Amygdala (tissue), 56 donors: ENCODE results near the gene OTOGL.
"Not testable (repeated sequence)": the region's sequence is repeated elsewhere in the genome, so short reads cannot be mapped to it uniquely, and the experiment has no call there.

Experiments used
- DNase-seq, 56 donors: peaks; one replicate each; lab custom pipeline; 2025; lab: John Stamatoyannopoulos, UW

OTOGL gene, protein sequence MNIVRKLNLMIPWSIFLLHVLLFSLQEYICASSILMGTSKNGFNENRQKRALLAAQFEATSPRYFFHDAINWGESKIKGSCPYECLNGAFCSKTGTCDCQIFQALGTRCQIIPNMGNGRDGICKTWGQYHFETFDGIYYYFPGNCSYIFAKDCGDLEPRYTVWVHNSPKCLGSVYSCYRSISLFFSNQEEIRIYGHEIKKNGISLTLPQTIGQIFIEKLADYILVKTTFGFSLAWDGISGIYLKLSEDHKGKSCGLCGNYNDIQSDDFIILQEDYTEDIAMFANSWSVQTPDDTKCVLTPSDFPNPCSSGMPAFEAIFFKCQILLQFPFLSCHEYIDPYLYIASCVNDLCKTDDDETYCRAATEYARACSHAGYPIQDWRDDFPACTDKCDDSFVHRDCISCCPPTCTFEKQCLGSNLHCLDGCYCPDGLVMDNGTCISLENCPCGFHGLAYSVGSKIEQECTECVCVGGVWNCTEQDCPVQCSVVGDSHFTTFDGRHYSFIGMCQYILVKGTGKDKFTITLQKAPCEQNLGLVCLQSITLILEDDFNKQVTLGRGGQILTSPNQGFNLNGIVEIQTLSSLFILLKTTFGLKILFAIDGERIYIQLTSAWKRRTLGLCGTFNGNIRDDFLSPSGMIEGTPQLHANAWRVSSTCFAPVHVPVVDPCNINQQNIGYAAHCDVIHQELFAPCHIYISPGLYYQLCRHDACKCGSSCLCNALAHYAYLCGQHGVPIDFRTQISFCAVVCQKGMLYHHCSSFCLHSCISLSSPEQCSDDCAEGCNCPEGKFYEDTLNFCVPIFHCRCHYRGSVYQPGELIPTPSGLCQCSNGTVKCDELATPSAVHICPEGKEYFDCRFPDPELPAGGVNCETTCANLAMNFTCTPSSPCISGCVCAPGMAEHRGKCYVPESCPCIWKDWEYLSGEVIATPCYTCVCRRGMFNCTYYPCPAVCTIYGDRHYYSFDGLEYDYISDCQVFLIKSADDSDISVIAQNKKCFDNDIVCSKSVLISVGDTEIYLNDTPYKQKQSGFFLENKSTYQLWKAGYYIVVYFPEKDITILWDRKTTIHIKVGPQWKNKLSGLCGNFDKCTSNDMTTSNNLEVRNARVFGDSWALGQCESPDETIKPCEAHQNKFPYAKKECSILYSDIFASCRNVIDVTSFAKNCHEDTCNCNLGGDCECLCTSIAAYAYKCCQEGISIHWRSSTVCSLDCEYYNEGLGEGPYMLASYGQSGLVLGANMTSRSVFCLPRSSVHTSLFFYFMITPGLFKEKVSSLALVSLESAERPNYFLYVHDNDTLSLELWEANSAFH (N-terminal part only)

GRCh38 chr12:80099259-80099658, at the start of gene OTOGL:
TSS of gene OTOGL (plus strand) at chr12:80099537. CDS start at chr12:80209432, 109,895 bp downstream.
- no peak for DNase-seq

GRCh38 chr12:80050236-80050635, 49.1 kb upstream of the OTOGL start:
- no peak for DNase-seq

GRCh38 chr12:80053051-80053790, 46.1 kb upstream of the OTOGL start:
- peak in 24 of 56 donors; percentile 4 to 50 (median 16) for DNase-seq

DNA sequence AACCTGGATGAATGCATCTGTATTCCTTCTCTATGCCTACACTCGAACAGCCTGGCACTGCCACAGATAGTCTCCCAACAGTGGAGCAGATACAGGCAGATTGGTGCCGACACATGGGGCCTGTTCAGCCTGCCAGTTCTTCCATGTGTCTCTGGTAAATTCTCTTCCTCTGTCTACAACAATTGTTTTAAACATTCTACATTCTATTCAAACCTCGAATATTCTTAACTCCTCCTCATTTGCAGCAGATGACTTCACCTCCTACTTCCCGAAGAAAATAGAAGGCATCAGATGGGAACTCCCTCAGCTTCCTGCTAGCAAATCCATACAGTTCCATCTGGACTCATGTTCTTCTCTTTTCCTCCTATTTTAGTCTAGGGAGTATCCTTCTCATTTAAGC, 43.1 kb upstream of the OTOGL start:
- peak in 13 of 56 donors; percentile 1 to 53 (median 10) for DNase-seq

GRCh38 chr12:80056845-80057244, 42.5 kb upstream of the OTOGL start:
- peak in 1 of 56 donors; percentile 3 for DNase-seq

GRCh38 chr12:80058586-80058985, 40.8 kb upstream of the OTOGL start:
- no peak for DNase-seq

DNA sequence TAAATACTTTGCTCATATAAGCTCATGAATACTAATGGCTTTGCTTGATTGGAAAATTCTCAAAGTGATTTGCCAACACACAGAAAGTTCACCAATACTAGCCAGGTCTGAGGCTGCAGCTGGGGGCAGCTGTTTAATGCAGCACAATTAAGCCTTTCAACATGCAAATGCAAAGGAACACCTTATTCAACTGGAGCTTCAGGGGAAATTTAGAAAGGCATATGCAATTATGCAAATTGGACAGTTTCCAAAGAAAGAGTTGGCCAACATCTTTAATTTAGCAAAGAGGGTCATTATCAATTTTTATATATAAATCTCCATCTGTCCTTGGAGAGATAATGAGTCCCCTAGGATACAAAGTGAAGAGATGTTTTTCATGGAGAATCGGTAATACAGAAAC, 40.2 kb upstream of the OTOGL start:
- DNase-seq = peak in 2 of 56 donors; percentile 2 to 6

GRCh38 chr12:80059875-80060274, 39.5 kb upstream of the OTOGL start:
- DNase-seq = no peak

DNA sequence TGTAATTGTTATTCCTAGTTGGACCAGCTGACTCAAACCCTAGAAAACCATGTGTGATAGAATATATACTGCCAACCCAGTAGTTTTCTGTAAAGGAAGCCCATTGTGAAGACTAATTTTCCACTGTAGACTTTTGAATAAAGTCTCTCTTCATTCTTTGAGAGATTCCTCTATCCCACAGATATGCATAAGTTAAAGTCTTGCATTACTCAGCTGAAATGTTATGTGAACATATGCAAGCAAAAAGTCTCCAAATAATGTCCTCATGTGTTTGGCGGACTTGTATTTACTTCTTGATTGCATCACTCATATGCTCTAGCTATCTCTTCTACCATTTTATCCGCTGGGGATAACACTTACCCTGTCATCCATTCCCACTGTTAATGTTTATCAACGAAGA, 35.1 kb upstream of the OTOGL start:
- no peak for DNase-seq

GRCh38 chr12:80064951-80065350, 34.4 kb upstream of the OTOGL start:
- no peak for DNase-seq

DNA sequence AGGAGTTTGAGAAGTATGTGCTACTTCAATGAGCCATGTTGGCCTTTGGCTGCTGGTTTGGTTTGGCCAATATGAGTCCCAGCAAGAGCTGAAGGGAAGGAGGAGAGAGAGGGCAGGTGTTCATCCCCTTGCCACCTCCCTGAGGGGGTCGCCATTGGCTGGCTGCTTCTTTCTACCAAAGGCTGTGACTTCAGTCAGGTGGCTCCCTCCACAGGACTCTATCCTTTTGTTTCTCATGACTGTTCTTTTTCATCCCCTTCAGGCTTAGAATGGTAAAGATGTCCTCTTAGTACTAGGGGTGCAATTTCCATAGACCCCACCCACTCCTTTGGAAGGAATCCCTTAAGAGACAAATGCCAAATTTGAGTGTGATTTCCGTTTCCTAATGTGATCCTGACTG, 31.2 kb upstream of the OTOGL start:
- DNase-seq = no peak

DNA sequence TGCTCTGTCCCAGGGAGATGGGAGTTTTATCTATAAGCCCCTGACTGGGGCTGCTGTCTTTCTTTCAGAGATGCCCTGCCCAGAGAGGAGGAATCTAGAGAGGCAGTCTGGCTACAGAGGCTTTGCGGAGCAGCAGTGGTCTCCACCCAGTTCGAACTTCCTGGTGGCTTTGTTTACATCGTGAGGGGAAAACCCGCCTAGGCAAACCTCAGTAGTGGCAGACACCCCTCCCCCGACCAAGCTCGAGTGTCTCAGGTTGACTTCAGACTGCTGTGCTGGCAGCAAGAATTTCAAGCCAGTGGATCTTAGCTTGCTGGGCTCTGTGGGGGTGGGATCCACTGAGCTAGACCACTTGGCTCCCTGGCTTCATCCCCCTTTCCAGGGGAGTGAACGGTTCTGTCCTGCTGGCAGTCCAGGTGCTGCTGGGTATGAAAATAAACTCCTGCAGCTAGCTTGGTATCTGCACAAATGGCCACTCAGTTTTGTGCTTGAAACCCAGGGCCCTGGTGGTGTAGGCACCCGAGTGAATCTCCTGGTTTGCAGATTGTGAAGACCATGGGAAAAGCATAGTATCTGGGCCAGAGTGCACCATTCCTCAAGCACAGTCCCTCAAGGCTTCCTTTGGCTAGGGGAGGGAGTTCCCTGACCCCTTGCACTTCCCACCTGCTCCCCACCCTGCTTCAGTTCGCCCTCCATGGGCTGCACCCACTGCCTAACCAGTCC, 15.3 kb upstream of the OTOGL start:
- not testable (repeated sequence) for DNase-seq

- no peak for DNase-seq
Measured at GRCh38 chr12:80086025-80086424, 13.3 kb upstream of the OTOGL start.

DNA sequence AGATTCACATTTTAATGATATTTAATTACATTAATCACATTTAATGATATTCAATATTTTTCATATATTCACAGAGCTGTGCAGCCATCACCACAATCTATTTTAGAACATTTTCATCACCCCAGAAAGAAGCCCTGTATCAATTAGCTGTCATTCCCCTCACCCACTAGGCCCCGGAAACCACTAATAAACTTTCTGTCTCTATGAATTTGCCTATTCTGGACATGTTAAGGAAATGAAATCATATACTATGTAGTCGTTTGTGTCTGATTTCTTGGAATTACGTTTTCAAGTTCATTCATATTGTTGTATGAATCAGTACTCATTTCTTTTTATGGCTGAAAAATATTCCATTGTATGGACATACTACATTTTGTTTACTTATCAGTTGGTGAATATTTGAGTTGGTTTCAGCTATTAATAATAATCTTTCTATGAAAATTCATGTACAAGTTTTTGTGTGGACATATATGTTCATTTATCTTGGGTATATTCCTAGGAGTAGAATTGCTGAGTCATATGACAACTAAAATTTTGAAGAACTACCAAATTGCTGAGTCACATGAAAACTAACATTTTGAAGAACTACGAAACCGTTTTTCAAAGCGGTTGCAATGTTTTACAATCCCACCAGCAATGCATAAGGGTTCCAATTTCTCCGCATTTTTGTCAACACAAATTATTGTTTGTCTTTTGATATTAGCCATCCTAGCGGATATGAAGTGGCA, 11.7 kb upstream of the OTOGL start:
- DNase-seq = no peak

DNA sequence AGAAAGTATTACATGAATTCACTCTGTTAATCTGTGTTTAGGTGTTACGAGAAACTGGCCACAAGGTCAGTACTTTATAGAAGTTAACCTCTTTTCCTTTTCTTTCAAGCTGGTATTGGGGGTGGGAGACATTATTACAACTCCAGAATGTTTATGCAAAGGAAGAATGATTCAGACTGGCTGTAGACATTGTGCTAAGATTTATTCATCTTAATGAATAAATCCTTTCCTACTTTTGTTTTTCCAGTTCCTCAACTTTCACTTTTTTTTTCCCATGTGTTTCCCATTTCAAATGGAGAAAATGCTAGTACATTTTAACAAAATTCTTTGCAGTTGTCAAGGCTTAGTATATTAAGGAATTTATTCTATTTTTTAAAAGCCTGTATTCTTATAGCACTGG, 1.3 kb downstream of the OTOGL start:
- no peak for DNase-seq

DNA sequence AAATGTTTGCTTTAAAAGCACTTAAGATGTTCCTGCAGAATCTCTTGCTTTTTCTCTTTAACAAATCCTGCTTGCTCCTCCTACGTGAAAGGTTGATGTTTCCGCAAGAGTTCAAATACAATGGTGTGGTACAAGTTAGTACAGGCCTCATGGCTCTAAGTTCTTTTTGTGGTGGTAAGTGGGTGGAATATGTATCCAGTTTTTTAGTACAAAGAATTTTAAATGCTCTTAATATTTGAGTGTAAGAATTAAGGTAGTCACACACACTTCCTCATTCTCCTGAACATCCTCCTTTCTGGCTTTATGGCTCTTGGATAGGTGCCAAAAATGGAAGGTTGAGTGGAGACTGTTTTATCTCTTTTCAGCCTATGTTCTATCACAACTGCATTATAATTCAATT, 1.8 kb downstream of the OTOGL start:
- DNase-seq = no peak

DNA sequence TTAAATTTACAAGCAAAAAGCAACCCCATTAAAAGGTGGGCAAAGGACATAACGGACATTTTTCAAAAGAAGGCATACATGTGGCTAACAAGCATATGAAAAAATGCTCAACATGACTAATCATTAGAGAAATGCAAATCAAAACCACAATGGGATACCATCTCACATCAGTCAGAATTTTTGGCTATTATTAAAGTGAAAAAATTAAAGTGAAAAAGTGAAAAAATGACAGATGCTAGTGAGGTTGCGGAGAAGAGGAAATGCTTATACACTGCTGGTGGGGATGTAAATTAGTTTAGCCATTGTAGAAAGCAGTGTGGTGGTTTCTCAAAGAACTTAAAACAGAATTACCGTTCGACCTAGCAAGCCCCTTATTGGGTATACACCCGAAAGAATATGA, 7.9 kb downstream of the OTOGL start:
- no peak for DNase-seq

- DNase-seq = no peak
Measured at GRCh38 chr12:80116735-80117134, 17.4 kb downstream of the OTOGL start.
